ENCODE results near the gene SLC6A20. TPM values are rescaled to one million over a fixed set of nuclear protein-coding genes. Genes with fewer than 3 reads are reported as not detected.
A peak's percentile ranks its signal among the peaks of the same experiment; 100 is the strongest.

The SLC6A20 gene, protein sequence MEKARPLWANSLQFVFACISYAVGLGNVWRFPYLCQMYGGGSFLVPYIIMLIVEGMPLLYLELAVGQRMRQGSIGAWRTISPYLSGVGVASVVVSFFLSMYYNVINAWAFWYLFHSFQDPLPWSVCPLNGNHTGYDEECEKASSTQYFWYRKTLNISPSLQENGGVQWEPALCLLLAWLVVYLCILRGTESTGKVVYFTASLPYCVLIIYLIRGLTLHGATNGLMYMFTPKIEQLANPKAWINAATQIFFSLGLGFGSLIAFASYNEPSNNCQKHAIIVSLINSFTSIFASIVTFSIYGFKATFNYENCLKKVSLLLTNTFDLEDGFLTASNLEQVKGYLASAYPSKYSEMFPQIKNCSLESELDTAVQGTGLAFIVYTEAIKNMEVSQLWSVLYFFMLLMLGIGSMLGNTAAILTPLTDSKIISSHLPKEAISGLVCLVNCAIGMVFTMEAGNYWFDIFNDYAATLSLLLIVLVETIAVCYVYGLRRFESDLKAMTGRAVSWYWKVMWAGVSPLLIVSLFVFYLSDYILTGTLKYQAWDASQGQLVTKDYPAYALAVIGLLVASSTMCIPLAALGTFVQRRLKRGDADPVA
- not detected in 2 replicates for total RNA-seq (2016; rRNA removed; fragmentation: Illumina TruSeq; extraction: Trizol)
- total RNA-seq (2016; cell fraction: cytosol; rRNA removed; fragmentation: Illumina TruSeq; extraction: Trizol; ENCODE audit: low read depth) = not detected in 2 replicates
- not detected in 2 replicates for total RNA-seq (2016; cell fraction: insoluble cytoplasmic fraction; rRNA removed; fragmentation: Illumina TruSeq; extraction: Trizol)
- total RNA-seq (2016; cell fraction: membrane; rRNA removed; fragmentation: Illumina TruSeq; extraction: Trizol) = not detected in 2 replicates
- total RNA-seq (2016; cell fraction: nucleus; rRNA removed; fragmentation: Illumina TruSeq; extraction: Trizol) = not detected in 2 replicates
- polyA plus RNA-seq (2011; rRNA removed) = 0.04 TPM in 1 of 2 replicates, not detected in the other
- not detected in 2 replicates for polyA plus RNA-seq (2011; cell fraction: cytosol; rRNA removed)
- polyA plus RNA-seq (2011; cell fraction: nucleus; rRNA removed) = not detected in 2 replicates
- not detected in 2 replicates for polyA plus RNA-seq (2012)
- not detected in 2 replicates for polyA plus RNA-seq (2016; cell fraction: cytosol; fragmentation: Illumina TruSeq; extraction: Trizol; ENCODE audit: low read depth)
- polyA plus RNA-seq (2016; cell fraction: insoluble cytoplasmic fraction; fragmentation: Illumina TruSeq; extraction: Trizol; ENCODE audit: low read depth) = not detected in 2 replicates
- polyA plus RNA-seq (2016; cell fraction: membrane; fragmentation: Illumina TruSeq; extraction: Trizol; ENCODE audit: low read depth) = not detected in 2 replicates
- polyA plus RNA-seq (2016; cell fraction: nucleus; fragmentation: Illumina TruSeq; extraction: Trizol; ENCODE audit: insufficient read depth, low read depth) = not detected in 2 replicates
- not detected in 2 replicates for polyA minus RNA-seq (2011; rRNA and poly(A)+ RNA removed; ENCODE audit: low replicate concordance)
- polyA minus RNA-seq (2011; cell fraction: cytosol; rRNA and poly(A)+ RNA removed) = not detected in 2 replicates
- not detected in 2 replicates for polyA minus RNA-seq (2011; cell fraction: nucleus; rRNA and poly(A)+ RNA removed)
- Bru-seq, nascent RNA = percentile 5 among the genes with signal in this experiment
- percentile 7 among the genes with signal in this experiment for BruChase-seq, experiment 1, labeled RNA remaining after a 6-hour chase
- BruChase-seq, experiment 2, labeled RNA remaining after a 2-hour chase = percentile 18 among the genes with signal in this experiment
- long read RNA-seq, experiment 1 = 0 reads
- long read RNA-seq, experiment 2 = 0 reads

DNA sequence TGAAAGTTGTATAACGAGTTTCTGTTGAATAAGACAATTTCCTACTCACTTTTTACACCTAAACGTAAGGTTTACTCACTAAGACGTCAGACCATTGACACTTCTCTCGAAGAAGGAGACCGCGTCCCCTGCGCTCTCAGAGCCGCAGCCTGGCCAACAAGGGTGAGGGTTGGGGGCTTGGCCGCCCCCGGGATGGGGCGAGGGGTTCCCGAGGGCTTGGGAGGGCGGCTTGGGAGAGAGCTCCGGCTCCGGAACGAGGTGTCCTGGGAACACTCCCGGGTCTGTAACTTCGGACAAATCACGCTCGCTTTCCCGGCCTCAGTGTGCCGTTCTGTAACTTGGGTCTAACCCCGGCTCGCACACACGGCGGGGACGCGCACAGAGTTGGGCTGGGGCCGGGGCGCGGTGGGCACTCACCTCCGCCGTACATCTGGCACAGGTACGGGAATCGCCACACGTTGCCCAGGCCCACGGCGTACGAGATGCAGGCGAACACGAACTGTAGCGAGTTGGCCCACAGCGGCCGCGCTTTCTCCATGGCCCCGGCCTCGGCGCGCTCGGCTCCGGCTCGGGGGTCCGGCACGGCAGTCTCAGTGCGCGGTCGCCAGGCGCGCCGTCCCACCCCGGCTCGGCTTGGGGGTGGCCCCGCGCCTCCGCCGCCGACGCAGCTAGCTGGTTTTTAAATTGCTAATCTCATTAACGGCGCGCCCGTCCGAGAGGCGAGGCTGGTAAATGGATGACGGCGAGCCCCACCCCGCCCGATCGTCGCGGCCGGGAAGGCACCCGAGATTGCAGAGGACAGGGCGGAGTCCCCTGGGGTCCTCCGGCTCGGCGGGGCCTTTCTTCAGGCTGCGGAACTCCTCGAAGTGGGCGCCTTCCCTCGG lies at the start of gene SLC6A20:
Gene SLC6A20, minus strand, starts transcription at position 655 of the 884 bp plus-strand sequence. Its CDS starts 117 bp downstream, at position 538.
- Histone ChIP-seq H3K4me1 (ENCODE audit: insufficient read depth, low read length) (no peaks in the 10 kb centered on the region), H3K4me2 (ENCODE audit: low read depth, low read length) (peak within 1 kb of the TSS; percentile 45), H2AFZ (ENCODE audit: low read length) (no peak within 1 kb of the TSS), H3K27ac (ENCODE audit: extremely low read length, insufficient read depth, low read length) (no peak within 1 kb of the TSS), H3K79me2 (ENCODE audit: insufficient read depth, low read length) (no peaks in the 10 kb centered on the region), H3K36me3 (replicated peaks in 1 of 2; ENCODE audit: control insufficient read depth in 1 of 2, insufficient read depth in 2 of 2, low read length in 2 of 2) (no peaks in the 10 kb centered on the region), H3K9me3 (ENCODE audit: low read length) (no peaks in the 10 kb centered on the region), H3K27me3 (ENCODE audit: control insufficient read depth in 1 of 2, insufficient read depth in 2 of 2, low read length in 2 of 2) (peaks cover 2 to 71% of the 10 kb centered on the region in 2 experiments; a peak in 4 of 5 replicates), H4K20me1 (ENCODE audit: insufficient read depth, low read length) (no peaks in the 10 kb centered on the region), H3K9ac (ENCODE audit: insufficient read depth, low read depth, low read length) (no peak within 1 kb of the TSS), H3K4me3 (replicated peaks in 1 of 3; ENCODE audit: insufficient read depth in 1 of 3, low read depth in 2 of 3, low read length in 3 of 3) (peak within 1 kb of the TSS in 1 of 3 experiments; percentile 33; a peak in 1 of 6 replicates)
- ATAC-seq (peak; percentile 40; the same call in 1 of the 3 replicates), DNase-seq (ENCODE audit: low spot score) (no peak), FAIRE-seq (no peak)
- ChIA-PET POLR2A (no interaction called here), CTCF (ENCODE audit: low intra/inter-chr PET ratio, low total read pairs) (no interaction called here)
- WGBS (ENCODE audit: low lambda C conversion rate) = 72% methylated on average over 23 of the region's 91 CpGs
- intact Hi-C loops (cut with micrococcal nuclease; ENCODE audit: unreplicated experiment) = no loop called here
- in situ Hi-C loops (cut with HindIII; ENCODE audit: extremely low pct_ligation_motif_present, low pct_unique_long_range_greater_than_20kb) = no loop called here
- TF ChIP-seq RNF2 (conservative IDR thresholded peaks at IDR 0.05; ENCODE audit: low read depth) (peak; percentile 1; the same call in 1 of the 2 replicates), ZNF614 (CRISPR knock-in tag; IDR thresholded peaks at IDR 0.05; ENCODE audit: borderline replicate concordance) (no peak), ZNF629 (CRISPR knock-in tag; conservative IDR thresholded peaks at IDR 0.05) (peak; percentile 85)
- TF ChIP-seq, protein P1, sequence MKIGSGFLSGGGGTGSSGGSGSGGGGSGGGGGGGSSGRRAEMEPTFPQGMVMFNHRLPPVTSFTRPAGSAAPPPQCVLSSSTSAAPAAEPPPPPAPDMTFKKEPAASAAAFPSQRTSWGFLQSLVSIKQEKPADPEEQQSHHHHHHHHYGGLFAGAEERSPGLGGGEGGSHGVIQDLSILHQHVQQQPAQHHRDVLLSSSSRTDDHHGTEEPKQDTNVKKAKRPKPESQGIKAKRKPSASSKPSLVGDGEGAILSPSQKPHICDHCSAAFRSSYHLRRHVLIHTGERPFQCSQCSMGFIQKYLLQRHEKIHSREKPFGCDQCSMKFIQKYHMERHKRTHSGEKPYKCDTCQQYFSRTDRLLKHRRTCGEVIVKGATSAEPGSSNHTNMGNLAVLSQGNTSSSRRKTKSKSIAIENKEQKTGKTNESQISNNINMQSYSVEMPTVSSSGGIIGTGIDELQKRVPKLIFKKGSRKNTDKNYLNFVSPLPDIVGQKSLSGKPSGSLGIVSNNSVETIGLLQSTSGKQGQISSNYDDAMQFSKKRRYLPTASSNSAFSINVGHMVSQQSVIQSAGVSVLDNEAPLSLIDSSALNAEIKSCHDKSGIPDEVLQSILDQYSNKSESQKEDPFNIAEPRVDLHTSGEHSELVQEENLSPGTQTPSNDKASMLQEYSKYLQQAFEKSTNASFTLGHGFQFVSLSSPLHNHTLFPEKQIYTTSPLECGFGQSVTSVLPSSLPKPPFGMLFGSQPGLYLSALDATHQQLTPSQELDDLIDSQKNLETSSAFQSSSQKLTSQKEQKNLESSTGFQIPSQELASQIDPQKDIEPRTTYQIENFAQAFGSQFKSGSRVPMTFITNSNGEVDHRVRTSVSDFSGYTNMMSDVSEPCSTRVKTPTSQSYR (CRISPR knock-in tag; IDR thresholded peaks at IDR 0.05; ENCODE audit: borderline replicate concordance) = no peak
- BruUV-seq (replicated peaks) = no TSS peak
